Body of pancreas (tissue), 4 donors: ENCODE data around the gene PDLIM5. TPM values are rescaled to one million over a fixed set of nuclear protein-coding genes. Genes with fewer than 3 reads are reported as not detected.

Experiments
- ATAC-seq: fragments of 150-250 bp; one replicate; pipeline ENCODE4 v1.9.1; 2016
- DNase-seq, 4 donors: peaks; one replicate each; pipeline ENCODE4 v3.0.0-alpha.2; 2019
- H3K27ac ChIP-seq, 4 donors: fragments of 200-600 bp; sonication (generic); 1 replicate in 3 of 4; 2 replicates in 1 of 4; pipeline versions ENCODE4 v1.5.1 to v1.6.1; 2016 to 2019; ENCODE audit warnings: mild to moderate bottlenecking in 1 of 4, mixed read lengths in 1 of 4, moderate library complexity in 1 of 4
- H3K27me3 ChIP-seq, 2 donors: fragments of 200-600 bp; sonication (generic); one replicate each; pipeline ENCODE4 v1.6.0; 2016; ENCODE audit warnings: mild to moderate bottlenecking in 1 of 2
- H3K36me3 ChIP-seq, 2 donors: fragments of 200-600 bp; sonication (generic); replicated peaks in 1 of 2; 2 replicates each; pipeline ENCODE4 v1.5.1; 2016; ENCODE audit warnings: low read depth in 2 of 2; ENCODE audit not compliant: insufficient read depth in 1 of 2
- H3K4me1 ChIP-seq: fragments of 200-600 bp; sonication (generic); one replicate; pipeline ENCODE4 v1.6.0; 2016
- H3K4me3 ChIP-seq, 2 donors: fragments of 200-600 bp; sonication (generic); 1 replicate in 1 of 2; 2 replicates in 1 of 2; pipeline ENCODE4 v1.5.1; 2016 to 2019
- H3K9me3 ChIP-seq, 3 donors: fragments of 200-600 bp; sonication (generic); 1 replicate in 2 of 3; 2 replicates in 1 of 3; pipeline ENCODE4 v1.5.1; 2016
- POLR2A ChIP-seq, 3 donors: fragments of 450-650 bp; IDR thresholded peaks; one replicate each; pipeline ENCODE4 v1.6.1; 2016; ENCODE audit warnings: antibody characterized with exemption in 3 of 3, mild to moderate bottlenecking in 2 of 3
- WGBS, 2 donors: methylation state at CpG; one replicate each; pipeline ENCODE4 v1.1.5; 2017; 5-methylcytosine and 5-hydroxymethylcytosine counted together
- intact Hi-C: fragments of 100-400 bp; cut with DNase I; formaldehyde crosslinking; loops from one replicate; pipeline ENCODE4 v1.15.1; 2023
- total RNA-seq, 2 donors: library from RNA; depleted of rRNA; stranded (reverse); fragments of >200 nt; gene quantifications; one replicate each; pipeline ENCODE4 v1.1.0, GENCODE V29; 2016
- TF ChIP-seq, protein P1 (sequence below), 7 experiments: fragments of 450-650 bp in 4 of 7; fragments of 200-600 bp in 3 of 7; sonication (generic) in 3 of 7; IDR thresholded peaks; one replicate each; pipeline ENCODE4 v1.5.1; 2016 to 2019; ENCODE audit warnings: antibody characterized with exemption in 7 of 7

The PDLIM5 gene
- total RNA-seq, 2 donors from 2014 or later = 44.2 to 70.3 TPM

DNA sequence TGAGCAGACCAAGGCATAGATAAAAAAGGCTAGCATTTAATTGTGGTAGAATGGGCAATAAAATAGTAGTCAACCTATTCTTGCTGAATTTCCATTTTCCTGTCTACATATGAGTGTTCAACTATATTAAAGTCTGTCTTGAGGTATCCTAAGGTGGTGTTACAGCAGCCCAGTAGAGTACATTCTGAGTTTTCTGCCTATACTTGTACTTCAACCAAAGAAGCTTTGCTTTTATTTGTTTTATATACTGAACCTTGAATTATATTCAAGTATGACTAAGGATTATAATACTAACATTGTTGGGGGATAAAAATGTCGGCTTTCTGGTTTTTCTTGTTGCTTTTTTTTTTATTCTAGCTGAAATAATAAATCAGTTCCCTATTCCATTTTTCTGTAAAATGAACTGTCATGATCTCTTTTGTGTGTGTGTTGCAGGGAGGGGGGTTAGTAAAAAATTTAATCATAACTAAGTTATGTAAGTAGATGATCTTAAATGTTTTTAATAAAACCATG lies 106.7 kb downstream of the PDLIM5 start:
- Histone ChIP-seq H3K36me3 (no peaks in the 10 kb centered on the region), H3K4me1 (peaks cover 14% of the 10 kb centered on the region), H3K4me3 (no peak overlapping the region), H3K9me3 (no peaks in the 10 kb centered on the region), H3K27me3 (no peaks in the 10 kb centered on the region), H3K27ac (no peak overlapping the region)
- ATAC-seq (no peak), DNase-seq (no peak)
- WGBS, 2 donors = 64 to 71% methylated on average over 1 of the region's 1 CpG
- no peak for TF ChIP-seq POLR2A (IDR thresholded peaks at IDR 0.05)
- TF ChIP-seq, protein P1, sequence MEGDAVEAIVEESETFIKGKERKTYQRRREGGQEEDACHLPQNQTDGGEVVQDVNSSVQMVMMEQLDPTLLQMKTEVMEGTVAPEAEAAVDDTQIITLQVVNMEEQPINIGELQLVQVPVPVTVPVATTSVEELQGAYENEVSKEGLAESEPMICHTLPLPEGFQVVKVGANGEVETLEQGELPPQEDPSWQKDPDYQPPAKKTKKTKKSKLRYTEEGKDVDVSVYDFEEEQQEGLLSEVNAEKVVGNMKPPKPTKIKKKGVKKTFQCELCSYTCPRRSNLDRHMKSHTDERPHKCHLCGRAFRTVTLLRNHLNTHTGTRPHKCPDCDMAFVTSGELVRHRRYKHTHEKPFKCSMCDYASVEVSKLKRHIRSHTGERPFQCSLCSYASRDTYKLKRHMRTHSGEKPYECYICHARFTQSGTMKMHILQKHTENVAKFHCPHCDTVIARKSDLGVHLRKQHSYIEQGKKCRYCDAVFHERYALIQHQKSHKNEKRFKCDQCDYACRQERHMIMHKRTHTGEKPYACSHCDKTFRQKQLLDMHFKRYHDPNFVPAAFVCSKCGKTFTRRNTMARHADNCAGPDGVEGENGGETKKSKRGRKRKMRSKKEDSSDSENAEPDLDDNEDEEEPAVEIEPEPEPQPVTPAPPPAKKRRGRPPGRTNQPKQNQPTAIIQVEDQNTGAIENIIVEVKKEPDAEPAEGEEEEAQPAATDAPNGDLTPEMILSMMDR (IDR thresholded peaks at IDR 0.05) = no peak
- intact Hi-C loops = no loop called here

DNA sequence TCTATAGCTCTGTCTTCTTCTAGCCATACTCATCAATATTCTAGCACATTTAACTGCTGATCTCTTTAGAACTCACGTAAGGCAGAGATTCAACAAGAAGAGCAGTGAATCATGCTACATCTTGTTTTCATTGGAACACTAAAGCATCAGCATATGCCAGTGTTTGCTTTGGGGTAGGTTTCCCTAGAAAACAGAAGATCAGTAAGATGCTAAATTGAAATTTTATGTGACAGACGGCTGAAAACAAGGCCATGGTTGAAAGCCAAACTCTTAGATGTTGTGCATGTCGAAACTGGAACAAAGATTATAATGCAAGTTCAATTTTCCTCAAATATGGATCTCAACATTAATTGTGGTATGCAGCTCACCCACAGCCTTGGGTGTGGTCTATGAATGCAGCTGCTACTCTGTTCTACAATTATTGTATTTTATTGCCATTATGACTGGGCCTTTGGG lies 107.6 kb downstream of the PDLIM5 start:
- intact Hi-C loops = no loop called here
- H3K27ac ChIP-seq = no peak overlapping the region
- DNase-seq (no peak), ATAC-seq (no peak)
- H3K36me3 ChIP-seq = no peaks in the 10 kb centered on the region
- H3K4me1 ChIP-seq = peaks cover 14% of the 10 kb centered on the region
- H3K9me3 ChIP-seq = no peaks in the 10 kb centered on the region
- no peak overlapping the region for H3K4me3 ChIP-seq
- H3K27me3 ChIP-seq = no peaks in the 10 kb centered on the region
- 85 to 92% methylated on average over 3 of the region's 3 CpGs for WGBS, 2 donors
- TF ChIP-seq, protein P1 (IDR thresholded peaks at IDR 0.05) = no peak
- no peak for TF ChIP-seq POLR2A (IDR thresholded peaks at IDR 0.05)

DNA sequence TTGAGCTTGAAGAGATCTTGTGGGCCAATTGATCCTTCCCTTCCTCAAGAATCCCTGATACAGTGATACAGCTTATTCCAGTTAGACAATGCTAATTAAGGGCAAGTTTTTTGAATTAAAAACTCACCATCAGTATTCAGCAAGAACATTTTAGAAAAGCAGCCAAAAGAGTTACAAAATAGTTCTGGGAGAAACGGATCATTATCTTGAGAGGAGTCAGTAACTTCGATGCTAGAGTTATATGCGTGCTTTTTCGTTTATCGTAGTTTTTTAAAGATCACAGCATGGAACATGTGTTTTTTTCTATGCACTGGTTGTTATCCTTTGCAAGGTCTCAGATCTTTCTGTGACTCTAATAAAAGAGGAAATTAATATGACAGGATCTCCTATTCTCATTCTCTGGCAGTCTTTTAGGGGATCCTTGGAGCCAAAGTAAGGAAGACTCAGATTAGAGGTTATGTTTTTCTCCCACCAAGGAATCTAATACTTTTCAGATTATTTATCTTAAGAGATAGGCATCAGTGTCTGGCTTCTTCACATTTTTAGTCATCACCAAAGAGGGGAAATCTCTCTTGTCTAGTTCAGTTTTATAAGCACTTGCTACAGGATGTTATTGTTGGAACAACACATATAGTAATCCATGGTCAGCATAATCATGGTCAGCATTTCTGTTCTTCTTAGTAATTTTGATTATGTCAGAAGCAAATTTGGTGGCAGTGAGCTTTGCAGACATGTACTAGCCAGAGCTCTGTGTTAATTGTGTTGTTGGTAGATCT lies 109.7 kb downstream of the PDLIM5 start:
- WGBS, 2 donors = 70 to 74% methylated on average over 5 of the region's 5 CpGs
- H3K4me1 ChIP-seq = peaks cover 14% of the 10 kb centered on the region
- ATAC-seq (no peak), DNase-seq (no peak)
- no peak overlapping the region for H3K4me3 ChIP-seq
- no peaks in the 10 kb centered on the region for H3K9me3 ChIP-seq
- no peak for TF ChIP-seq POLR2A (IDR thresholded peaks at IDR 0.05)
- TF ChIP-seq, protein P1 (IDR thresholded peaks at IDR 0.05) = no peak
- no peaks in the 10 kb centered on the region for H3K27me3 ChIP-seq
- no peak overlapping the region for H3K27ac ChIP-seq
- intact Hi-C loops = no loop called here
- no peaks in the 10 kb centered on the region for H3K36me3 ChIP-seq

DNA sequence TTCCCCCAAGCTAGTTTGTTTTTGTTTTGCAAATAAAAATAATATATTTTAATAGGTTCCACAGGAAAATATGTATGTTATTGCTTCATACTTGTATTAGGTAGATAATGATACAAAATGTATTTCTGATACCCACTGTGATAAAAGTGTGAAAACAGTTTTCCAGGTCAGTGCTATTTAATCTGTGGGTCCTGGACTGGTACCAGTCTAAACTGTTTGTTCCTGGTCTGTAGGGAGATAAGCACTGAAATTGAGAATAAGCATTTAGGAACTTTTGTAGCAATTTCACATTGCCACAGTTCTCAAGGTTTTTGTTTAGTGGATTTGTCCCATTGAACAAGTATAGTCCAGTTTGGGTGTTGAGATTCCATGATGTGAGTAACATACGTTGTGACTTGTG lies 110.5 kb downstream of the PDLIM5 start:
- 52 to 53% methylated on average over 1 of the region's 1 CpG for WGBS, 2 donors
- no peak overlapping the region for H3K27ac ChIP-seq
- H3K9me3 ChIP-seq = no peaks in the 10 kb centered on the region

More for the DNA sequence above, 110.5 kb downstream of the PDLIM5 start:
- Histone ChIP-seq H3K27me3 (no peaks in the 10 kb centered on the region), H3K36me3 (no peaks in the 10 kb centered on the region), H3K4me3 (no peak overlapping the region), H3K4me1 (peaks cover 14% of the 10 kb centered on the region)
- ATAC-seq (no peak), DNase-seq (no peak)
- intact Hi-C loops = no loop called here
- TF ChIP-seq, protein P1 (IDR thresholded peaks at IDR 0.05) = no peak
- no peak for TF ChIP-seq POLR2A (IDR thresholded peaks at IDR 0.05)
